Body of pancreas (tissue), 4 donors: ENCODE measurements around the gene ALG1.

Experiments used
- POLR2A ChIP-seq, 3 donors: fragments of 450-650 bp; IDR thresholded peaks; one replicate each; pipeline ENCODE4 v1.6.1; 2016; ENCODE audit warnings: antibody characterized with exemption in 3 of 3, mild to moderate bottlenecking in 2 of 3
- TF ChIP-seq, protein P1 (sequence below), 7 experiments: fragments of 450-650 bp in 4 of 7; fragments of 200-600 bp in 3 of 7; sonication (generic) in 3 of 7; IDR thresholded peaks; one replicate each; pipeline ENCODE4 v1.5.1; 2016 to 2019; ENCODE audit warnings: antibody characterized with exemption in 7 of 7

DNA sequence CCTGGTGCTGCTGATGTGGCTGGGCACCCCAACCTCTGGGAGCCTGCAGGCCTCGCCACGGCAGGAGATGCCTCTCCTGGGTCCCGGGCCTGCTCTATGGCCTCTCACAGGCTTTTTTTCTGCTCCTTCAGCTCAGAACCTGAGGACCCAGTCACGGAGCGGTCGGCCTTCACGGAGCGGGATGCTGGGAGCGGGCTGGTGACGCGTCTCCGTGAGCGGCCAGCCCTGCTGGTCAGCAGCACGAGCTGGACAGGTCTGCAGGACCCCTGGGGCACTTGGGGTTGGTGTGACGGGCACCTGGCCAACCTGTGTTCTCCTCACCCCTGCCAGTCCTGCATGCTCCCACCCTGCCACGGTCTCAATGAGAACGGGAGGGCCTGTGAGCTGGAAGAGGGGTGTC is 7.0 kb downstream of the ALG1 start:
- TF ChIP-seq, protein P1, sequence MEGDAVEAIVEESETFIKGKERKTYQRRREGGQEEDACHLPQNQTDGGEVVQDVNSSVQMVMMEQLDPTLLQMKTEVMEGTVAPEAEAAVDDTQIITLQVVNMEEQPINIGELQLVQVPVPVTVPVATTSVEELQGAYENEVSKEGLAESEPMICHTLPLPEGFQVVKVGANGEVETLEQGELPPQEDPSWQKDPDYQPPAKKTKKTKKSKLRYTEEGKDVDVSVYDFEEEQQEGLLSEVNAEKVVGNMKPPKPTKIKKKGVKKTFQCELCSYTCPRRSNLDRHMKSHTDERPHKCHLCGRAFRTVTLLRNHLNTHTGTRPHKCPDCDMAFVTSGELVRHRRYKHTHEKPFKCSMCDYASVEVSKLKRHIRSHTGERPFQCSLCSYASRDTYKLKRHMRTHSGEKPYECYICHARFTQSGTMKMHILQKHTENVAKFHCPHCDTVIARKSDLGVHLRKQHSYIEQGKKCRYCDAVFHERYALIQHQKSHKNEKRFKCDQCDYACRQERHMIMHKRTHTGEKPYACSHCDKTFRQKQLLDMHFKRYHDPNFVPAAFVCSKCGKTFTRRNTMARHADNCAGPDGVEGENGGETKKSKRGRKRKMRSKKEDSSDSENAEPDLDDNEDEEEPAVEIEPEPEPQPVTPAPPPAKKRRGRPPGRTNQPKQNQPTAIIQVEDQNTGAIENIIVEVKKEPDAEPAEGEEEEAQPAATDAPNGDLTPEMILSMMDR (IDR thresholded peaks at IDR 0.05): no peak
- TF ChIP-seq POLR2A (IDR thresholded peaks at IDR 0.05): no peak
